Activated B cell treated with CpG ODN at 0.5 μM for 24 hours (primary cell): Measurements from ENCODE around the gene NUPR1. TPM values are rescaled to one million over a fixed set of nuclear protein-coding genes. Genes with fewer than 3 reads are reported as not detected.

Experiments
- ATAC-seq: fragments of 200-7000 bp; cut with Tn5 transposase; one replicate; pipeline ENCODE4 v1.10.0; 2021; ENCODE audit warnings: low read depth, mild to moderate bottlenecking, moderate library complexity
- CTCF ChIA-PET: fragments of 350-600 bp; sonication (Branson Sonifier 250); formaldehyde crosslinking; loops from one replicate; lab custom pipeline; 2021; ENCODE audit warnings: antibody characterized with exemption; lab: Charles Lee
- POLR2A ChIA-PET: fragments of 350-600 bp; sonication (Branson Sonifier 250); formaldehyde crosslinking; loops from one replicate; lab custom pipeline; 2021; ENCODE audit warnings: antibody characterized with exemption; lab: Charles Lee
- DNase-seq: peaks from one replicate; pipeline ENCODE4 v3.0.0; 2022
- H3K27ac Mint-ChIP-seq: one replicate; pipeline ENCODE4 v1.8.0; 2020; ENCODE audit warnings: mixed read lengths
- H3K27me3 Mint-ChIP-seq: one replicate; pipeline ENCODE4 v1.8.0; 2021; ENCODE audit warnings: mixed read lengths
- H3K36me3 Mint-ChIP-seq: one replicate; pipeline ENCODE4 v1.8.0; 2021; ENCODE audit warnings: low read depth, mixed read lengths
- H3K4me1 Mint-ChIP-seq: one replicate; pipeline ENCODE4 v1.8.0; 2021; ENCODE audit warnings: mixed read lengths
- H3K4me3 Mint-ChIP-seq: one replicate; pipeline ENCODE4 v1.8.0; 2020; ENCODE audit warnings: mild to moderate bottlenecking, mixed read lengths
- H3K9me3 Mint-ChIP-seq: one replicate; pipeline ENCODE4 v1.8.0; 2020; ENCODE audit warnings: mixed read lengths
- CTCF ChIP-seq: fragments of 200-600 bp; IDR thresholded peaks from one replicate; pipeline ENCODE4 v1.8.0; 2022; ENCODE audit warnings: antibody characterized with exemption, mild to moderate bottlenecking
- intact Hi-C: fragments of 100-400 bp; cut with micrococcal nuclease; formaldehyde crosslinking; loops from one replicate; pipeline ENCODE4 v1.15.1; 2024
- total RNA-seq: library from RNA; stranded (reverse); gene quantifications from 2 replicates; pipeline ENCODE4 v1.2.3, GENCODE V29; 2022

Gene NUPR1
- total RNA-seq, 1 donor from 2014 or later = not detected

- no peaks in the 10 kb centered on the region for H3K36me3 Mint-ChIP-seq
- no peaks in the 10 kb centered on the region for H3K27me3 Mint-ChIP-seq
- no peak overlapping the region for H3K4me3 Mint-ChIP-seq
- H3K27ac Mint-ChIP-seq = no peak overlapping the region
- no peaks in the 10 kb centered on the region for H3K9me3 Mint-ChIP-seq
- peaks cover 29% of the 10 kb centered on the region for H3K4me1 Mint-ChIP-seq
- ChIA-PET CTCF (no interaction called here), POLR2A (no interaction called here)
- no peak for DNase-seq
- no peak for TF ChIP-seq CTCF
- no peak for ATAC-seq
- intact Hi-C loops = no loop called here
These were observed 33.2 kb downstream of the NUPR1 start for GRCh38 chr16:28505489-28506137.

GRCh38 chr16:28504707-28505404, 33.9 kb downstream of the NUPR1 start:
- POLR2A ChIA-PET = no interaction called here
- peaks cover 35% of the 10 kb centered on the region for H3K4me1 Mint-ChIP-seq

GRCh38 chr16:28503470-28504259, 35.1 kb downstream of the NUPR1 start:
- intact Hi-C loops = no loop called here
- no peak for DNase-seq
- ChIA-PET CTCF (no interaction called here), POLR2A (no interaction called here)
- no peaks in the 10 kb centered on the region for H3K36me3 Mint-ChIP-seq
- no peak overlapping the region for H3K4me3 Mint-ChIP-seq
- no peaks in the 10 kb centered on the region for H3K9me3 Mint-ChIP-seq
- H3K27ac Mint-ChIP-seq = peak overlapping the region; percentile 30
- TF ChIP-seq CTCF = no peak
- no peaks in the 10 kb centered on the region for H3K27me3 Mint-ChIP-seq
- peaks cover 37% of the 10 kb centered on the region for H3K4me1 Mint-ChIP-seq
- no peak for ATAC-seq

More at GRCh38 chr16:28504707-28505404, 33.9 kb downstream of the NUPR1 start:
- Mint-ChIP-seq H3K4me3 (no peak overlapping the region), H3K27ac (no peak overlapping the region), H3K27me3 (no peaks in the 10 kb centered on the region), H3K9me3 (no peaks in the 10 kb centered on the region), H3K36me3 (no peaks in the 10 kb centered on the region)
- TF ChIP-seq CTCF = no peak
- CTCF ChIA-PET = no interaction called here
- intact Hi-C loops = no loop called here
- ATAC-seq (no peak), DNase-seq (no peak)

- no peaks in the 10 kb centered on the region for H3K36me3 Mint-ChIP-seq
- H3K9me3 Mint-ChIP-seq = no peaks in the 10 kb centered on the region
- intact Hi-C loops = no loop called here
- peaks cover 24% of the 10 kb centered on the region for H3K4me1 Mint-ChIP-seq
- ChIA-PET POLR2A (interaction anchor here (0.5 kb wide), 1 partner anchor 10 kb away, joined by 3 read pairs; the partner anchor contains the start of gene CLN3), CTCF (no interaction called here)
- H3K27ac Mint-ChIP-seq = no peak overlapping the region
- TF ChIP-seq CTCF = no peak
- H3K27me3 Mint-ChIP-seq = no peaks in the 10 kb centered on the region
- no peak overlapping the region for H3K4me3 Mint-ChIP-seq
- DNase-seq (no peak), ATAC-seq (no peak)
These were observed 36.5 kb downstream of the NUPR1 start for GRCh38 chr16:28502290-28502689.
